Cardiac muscle cell (in vitro differentiated cells and primary cell): ENCODE results near the gene TTC16. TPM values are rescaled to one million over a fixed set of nuclear protein-coding genes. Genes with fewer than 3 reads are reported as not detected.
"Not testable (repeated sequence)": the region's sequence is repeated elsewhere in the genome, so short reads cannot be mapped to it uniquely, and the experiment has no call there.

ENCODE experiments used
- DNase-seq, 2 donors: peaks; one replicate each; pipeline versions ENCODE4 v3.0.0 to v3.0.0-alpha.2; 2010 to 2017; ENCODE audit warnings: low read depth in 1 of 2, low spot score in 1 of 2
- H3K27ac ChIP-seq: fragments of 200-600 bp; sonication (generic); 2 replicates; pipeline ENCODE4 v1.5.1; 2016
- H3K27me3 ChIP-seq: fragments of 200-600 bp; sonication (generic); 2 replicates; pipeline ENCODE4 v1.6.0; 2016; ENCODE audit warnings: control low read depth
- H3K36me3 ChIP-seq: fragments of 200-600 bp; sonication (generic); 2 replicates; pipeline ENCODE4 v1.5.1; 2016; ENCODE audit warnings: control low read depth
- H3K4me1 ChIP-seq: fragments of 200-600 bp; sonication (generic); 2 replicates; pipeline ENCODE4 v1.8.1; 2017; ENCODE audit warnings: low read depth, mild to moderate bottlenecking, mixed run types
- H3K4me3 ChIP-seq: fragments of 200-600 bp; sonication (generic); 2 replicates; pipeline ENCODE4 v1.5.1; 2016; ENCODE audit warnings: mild to moderate bottlenecking
- H3K9me3 ChIP-seq: fragments of 200-600 bp; sonication (generic); 2 replicates; pipeline ENCODE4 v1.5.1; 2017; ENCODE audit warnings: low read depth, mild to moderate bottlenecking, control low read depth
- polyA plus RNA-seq: library from polyadenylated mRNA; unstranded; fragments of >200 nt; fragmentation: Nextera tagmentation; extraction: Ambion mirVana; gene quantifications from 2 replicates; pipeline ENCODE4 v1.2.1, GENCODE V29; 2016
- total RNA-seq: library from RNA; depleted of rRNA; stranded (reverse); fragments of >200 nt; gene quantifications from 2 replicates; pipeline ENCODE4 v1.2.3, GENCODE V29; 2016
- TF ChIP-seq, protein P1 (sequence below): IDR thresholded peaks from 2 replicates; pipeline ENCODE4 v1.5.1; 2012; ENCODE audit warnings: low read depth, mild to moderate bottlenecking, low read length

Gene TTC16
- total and polyA plus RNA-seq, 2 experiments from 2014 or later, result 0.06 TPM; not detected in 1

DNA sequence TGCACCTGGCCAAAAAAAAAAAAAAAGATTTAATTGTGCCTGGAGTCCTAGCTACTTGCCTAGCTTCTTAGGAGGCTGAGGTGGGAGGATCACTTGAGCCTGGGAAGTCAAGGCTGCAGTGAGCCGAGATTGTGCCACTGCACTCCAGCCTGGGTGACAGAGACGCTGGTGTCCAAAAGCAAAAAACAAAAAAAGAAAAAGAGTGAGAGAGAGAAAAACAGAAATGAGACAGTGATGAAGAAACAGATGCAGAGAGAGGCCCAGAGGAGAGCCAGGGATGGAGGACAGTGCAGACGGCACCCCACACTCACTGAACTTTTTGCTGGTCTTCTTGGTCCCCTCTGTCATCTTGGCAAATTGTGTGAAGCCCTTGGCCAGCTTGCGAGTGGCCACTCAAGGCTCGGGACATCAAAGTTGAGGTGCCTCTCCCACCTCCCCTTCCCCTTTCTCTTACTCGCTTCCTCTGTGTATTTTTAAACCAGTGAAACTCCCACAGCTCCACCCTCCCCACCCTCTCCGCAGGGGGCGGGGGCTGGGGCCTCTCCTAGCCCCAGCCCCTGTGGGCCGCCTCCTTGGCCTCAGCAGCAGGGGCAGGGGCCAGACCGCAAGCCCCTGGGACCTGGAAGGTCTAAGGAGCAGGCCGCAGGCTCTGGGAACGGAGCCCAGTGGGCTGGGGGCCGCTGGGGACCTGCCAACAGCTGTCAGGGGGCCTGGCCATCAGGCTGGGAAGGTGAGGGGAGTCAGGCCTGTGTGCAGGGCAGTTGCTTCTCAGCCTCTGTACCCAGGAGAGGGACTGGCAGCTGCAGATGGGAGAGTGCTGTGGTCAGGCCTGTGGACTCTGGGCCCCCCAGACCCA is 62.6 kb downstream of the TTC16 start, which contains the start of gene SH2D3C:
Gene SH2D3C (minus strand): TSS at position 387 of the 856 bp plus-strand sequence. CDS start 39 bp downstream, at position 348.
- peak; percentile 61 to 66 for DNase-seq
- Histone ChIP-seq H3K36me3 (no peaks in the 10 kb centered on the region), H3K27ac (peak within 1 kb of the TSS; percentile 64), H3K9me3 (no peaks in the 10 kb centered on the region), H3K4me1 (peaks cover 11% of the 10 kb centered on the region), H3K4me3 (no peak within 1 kb of the TSS), H3K27me3 (no peaks in the 10 kb centered on the region)
- TF ChIP-seq, protein P1, sequence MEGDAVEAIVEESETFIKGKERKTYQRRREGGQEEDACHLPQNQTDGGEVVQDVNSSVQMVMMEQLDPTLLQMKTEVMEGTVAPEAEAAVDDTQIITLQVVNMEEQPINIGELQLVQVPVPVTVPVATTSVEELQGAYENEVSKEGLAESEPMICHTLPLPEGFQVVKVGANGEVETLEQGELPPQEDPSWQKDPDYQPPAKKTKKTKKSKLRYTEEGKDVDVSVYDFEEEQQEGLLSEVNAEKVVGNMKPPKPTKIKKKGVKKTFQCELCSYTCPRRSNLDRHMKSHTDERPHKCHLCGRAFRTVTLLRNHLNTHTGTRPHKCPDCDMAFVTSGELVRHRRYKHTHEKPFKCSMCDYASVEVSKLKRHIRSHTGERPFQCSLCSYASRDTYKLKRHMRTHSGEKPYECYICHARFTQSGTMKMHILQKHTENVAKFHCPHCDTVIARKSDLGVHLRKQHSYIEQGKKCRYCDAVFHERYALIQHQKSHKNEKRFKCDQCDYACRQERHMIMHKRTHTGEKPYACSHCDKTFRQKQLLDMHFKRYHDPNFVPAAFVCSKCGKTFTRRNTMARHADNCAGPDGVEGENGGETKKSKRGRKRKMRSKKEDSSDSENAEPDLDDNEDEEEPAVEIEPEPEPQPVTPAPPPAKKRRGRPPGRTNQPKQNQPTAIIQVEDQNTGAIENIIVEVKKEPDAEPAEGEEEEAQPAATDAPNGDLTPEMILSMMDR, result no peak

DNA sequence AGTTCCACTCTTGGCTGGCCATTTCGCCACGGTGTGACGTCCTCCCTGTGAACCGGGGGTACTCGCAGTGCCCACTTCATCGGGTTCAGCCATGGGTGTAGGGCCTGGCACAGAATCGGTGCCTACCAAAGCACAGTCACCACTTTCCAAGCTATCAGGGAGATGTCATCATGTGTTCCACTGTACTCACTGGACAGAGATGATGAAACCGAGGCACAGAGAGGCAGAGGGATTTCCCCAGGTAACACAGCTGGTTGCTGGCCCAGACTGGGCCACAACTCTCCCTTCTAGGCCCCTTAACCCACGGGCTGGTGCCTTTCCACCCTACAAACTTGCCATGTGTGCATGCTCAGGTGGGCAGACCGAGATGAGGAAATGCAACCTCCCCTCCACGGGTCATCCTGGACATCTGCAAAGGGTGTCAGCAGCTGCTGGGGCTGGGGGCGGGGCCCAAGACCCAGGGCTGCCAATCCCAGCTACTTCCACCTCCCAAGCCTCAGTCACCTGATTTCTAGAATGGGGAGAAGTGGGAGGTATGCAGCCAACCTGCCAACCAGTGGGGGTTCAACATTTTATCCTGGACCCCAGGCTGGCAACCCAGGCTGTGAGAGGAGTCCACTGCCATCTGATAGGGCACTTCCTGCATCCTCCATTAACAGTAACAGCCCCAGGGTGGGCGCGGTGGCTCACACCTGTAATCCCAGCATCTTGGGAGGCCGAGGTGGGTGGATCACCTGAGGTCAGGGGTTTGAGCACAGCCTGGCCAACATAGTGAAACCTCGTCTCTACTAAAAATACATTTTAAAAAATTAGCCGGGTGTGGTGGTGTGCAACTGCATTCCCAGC is 63.5 kb downstream of the TTC16 start:
- DNase-seq, result peak in 1 of 2 donors; percentile 70
- Histone ChIP-seq H3K9me3 (no peaks in the 10 kb centered on the region), H3K27me3 (no peaks in the 10 kb centered on the region), H3K4me1 (peaks cover 11% of the 10 kb centered on the region), H3K36me3 (no peaks in the 10 kb centered on the region), H3K4me3 (no peak overlapping the region), H3K27ac (peak overlapping the region; percentile 64)
- TF ChIP-seq, protein P1, result no peak

DNA sequence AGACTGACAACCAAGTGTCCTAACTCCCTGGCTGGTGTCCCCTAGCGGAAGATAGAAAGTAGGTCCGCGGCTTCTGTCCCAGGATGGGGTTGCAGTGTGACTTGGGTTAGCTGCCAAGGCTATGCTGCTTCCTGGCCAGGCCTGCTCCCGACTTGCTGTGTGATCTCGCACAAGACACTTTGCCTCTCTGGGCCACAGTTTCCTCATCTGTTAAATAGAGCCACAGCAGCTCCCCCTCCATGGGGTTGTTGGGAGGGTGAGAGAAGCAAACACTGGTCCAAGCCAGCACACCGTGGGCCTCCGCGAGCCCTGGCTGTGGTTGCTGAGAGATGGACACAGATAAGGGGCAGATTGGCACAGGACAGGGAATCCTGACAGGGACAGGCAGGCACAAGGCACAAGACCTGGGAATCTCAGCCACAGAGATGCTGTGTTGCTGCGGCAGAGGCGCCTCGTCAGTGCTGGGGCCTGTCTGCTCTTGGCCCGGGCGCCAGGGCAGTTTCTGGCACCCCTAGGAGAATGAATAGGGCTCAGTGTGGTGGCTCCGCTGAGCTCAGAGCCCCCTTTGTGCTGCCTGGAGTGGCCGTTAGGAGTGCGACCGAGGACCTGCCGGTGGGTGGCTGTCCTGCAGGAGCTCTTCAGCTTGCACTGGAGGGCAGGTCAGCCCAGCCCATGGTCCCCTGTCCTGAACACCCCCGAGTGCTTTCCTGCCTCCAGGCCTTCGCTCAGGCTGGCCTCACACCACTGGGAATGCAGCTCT is 64.4 kb downstream of the TTC16 start:
- H3K36me3 ChIP-seq, result no peaks in the 10 kb centered on the region
- no peaks in the 10 kb centered on the region for H3K9me3 ChIP-seq
- H3K4me1 ChIP-seq, result peaks cover 11% of the 10 kb centered on the region
- no peak for DNase-seq
- TF ChIP-seq, protein P1, result no peak
- H3K4me3 ChIP-seq, result no peak overlapping the region
- H3K27me3 ChIP-seq, result no peaks in the 10 kb centered on the region
- peak overlapping the region; percentile 11 for H3K27ac ChIP-seq

DNA sequence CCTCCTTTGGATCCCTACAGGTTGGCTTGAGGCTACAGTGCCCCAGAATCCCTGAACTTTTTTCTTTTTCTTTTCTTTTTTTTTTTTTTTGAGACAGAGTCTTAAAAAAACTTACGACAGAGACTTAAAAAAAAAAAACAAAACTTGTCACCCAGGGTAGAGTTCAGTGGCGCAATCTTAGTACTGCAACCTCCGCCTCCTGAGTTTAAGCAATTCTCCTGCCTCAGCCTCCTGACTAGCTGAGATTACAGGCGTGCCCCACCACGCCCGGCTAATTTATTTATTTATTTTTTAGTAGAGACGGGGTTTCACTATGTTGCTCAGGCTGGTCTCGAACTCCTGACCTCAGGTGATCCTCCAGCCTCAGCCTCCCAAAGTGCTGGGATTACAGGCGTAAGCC is 65.0 kb downstream of the TTC16 start:
- not testable (repeated sequence) for H3K27ac ChIP-seq, H3K27me3 ChIP-seq, DNase-seq, H3K9me3 ChIP-seq, H3K4me3 ChIP-seq, H3K36me3 ChIP-seq
- H3K4me1 ChIP-seq, result peaks cover 11% of the 10 kb centered on the region

Other genes with a start within 250 kb of the TTC16 start
- 19.8 and 95.5 TPM in 2 replicates for gene STXBP1, start 103.8 kb upstream of the TTC16 start, total RNA-seq
- 26.0 and 27.0 TPM in 2 replicates for gene STXBP1, start 103.8 kb upstream of the TTC16 start, polyA plus RNA-seq
- 0.81 and 0.86 TPM in 2 replicates for gene CFAP157, start 9.1 kb upstream of the TTC16 start, total RNA-seq
- 0.40 and 0.76 TPM in 2 replicates for gene CFAP157, start 9.1 kb upstream of the TTC16 start, polyA plus RNA-seq
- 23.7 and 24.4 TPM in 2 replicates for gene PTRH1, start 416 bp upstream of the TTC16 start, total RNA-seq
- 27.5 and 34.4 TPM in 2 replicates for gene PTRH1, start 416 bp upstream of the TTC16 start, polyA plus RNA-seq
- gene TOR2A, start 19.2 kb downstream of the TTC16 start, total RNA-seq, result 22.8 and 29.2 TPM in 2 replicates
- gene TOR2A, start 19.2 kb downstream of the TTC16 start, polyA plus RNA-seq, result 20.6 and 25.7 TPM in 2 replicates
- 3.5 and 9.9 TPM in 2 replicates for gene SH2D3C, start 62.6 kb downstream of the TTC16 start, total RNA-seq
- 3.7 and 9.4 TPM in 2 replicates for gene SH2D3C, start 62.6 kb downstream of the TTC16 start, polyA plus RNA-seq
- 85.1 and 162 TPM in 2 replicates for gene CDK9, start 70.0 kb downstream of the TTC16 start, total RNA-seq
- 139 and 193 TPM in 2 replicates for gene CDK9, start 70.0 kb downstream of the TTC16 start, polyA plus RNA-seq
- gene FPGS, start 86.8 kb downstream of the TTC16 start, total RNA-seq, result 112 and 123 TPM in 2 replicates
- gene FPGS, start 86.8 kb downstream of the TTC16 start, polyA plus RNA-seq, result 78.3 and 111 TPM in 2 replicates
- 6.9 and 15.8 TPM in 2 replicates for gene ENG, start 138.6 kb downstream of the TTC16 start, total RNA-seq
- gene ENG, start 138.6 kb downstream of the TTC16 start, polyA plus RNA-seq, result 12.6 and 35.4 TPM in 2 replicates
- gene AK1, start 161.6 kb downstream of the TTC16 start, total RNA-seq, result 174 and 175 TPM in 2 replicates
- gene AK1, start 161.6 kb downstream of the TTC16 start, polyA plus RNA-seq, result 346 and 413 TPM in 2 replicates
- gene ST6GALNAC6, start 183.5 kb downstream of the TTC16 start, total RNA-seq, result 49.4 and 73.4 TPM in 2 replicates
- 53.0 and 85.2 TPM in 2 replicates for gene ST6GALNAC6, start 183.5 kb downstream of the TTC16 start, polyA plus RNA-seq
- gene ST6GALNAC4, start 201.0 kb downstream of the TTC16 start, total RNA-seq, result 66.2 and 119 TPM in 2 replicates
- 48.8 and 71.4 TPM in 2 replicates for gene ST6GALNAC4, start 201.0 kb downstream of the TTC16 start, polyA plus RNA-seq
- gene PIP5KL1, start 214.7 kb downstream of the TTC16 start, total RNA-seq, result 0.89 and 1.7 TPM in 2 replicates
- gene PIP5KL1, start 214.7 kb downstream of the TTC16 start, polyA plus RNA-seq, result 3.4 and 3.5 TPM in 2 replicates
- 26.1 and 35.6 TPM in 2 replicates for gene DPM2, start 221.8 kb downstream of the TTC16 start, total RNA-seq
- 54.2 and 70.7 TPM in 2 replicates for gene DPM2, start 221.8 kb downstream of the TTC16 start, polyA plus RNA-seq